ENCODE data around the gene ZBTB16.

DNA sequence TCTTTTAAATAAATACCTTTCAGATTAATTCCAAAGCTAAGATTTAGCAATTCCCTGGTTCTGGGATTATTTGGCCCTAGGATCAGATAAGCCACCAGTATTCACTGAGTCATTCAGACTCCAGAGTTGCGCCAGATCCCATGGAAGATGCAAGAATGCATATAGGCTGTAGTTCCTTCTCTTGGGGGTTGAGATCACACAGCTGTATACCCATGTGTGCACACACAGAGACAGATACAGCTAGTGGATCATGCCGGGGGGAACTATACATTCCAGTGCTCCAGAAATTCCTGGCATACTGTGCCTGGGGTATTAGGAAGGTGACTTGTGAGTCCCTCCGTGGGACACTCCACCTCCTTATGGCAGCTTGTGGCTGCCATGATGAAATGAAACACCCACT is 75.4 kb downstream of the ZBTB16 start:
- TF ChIP-seq, protein P1, sequence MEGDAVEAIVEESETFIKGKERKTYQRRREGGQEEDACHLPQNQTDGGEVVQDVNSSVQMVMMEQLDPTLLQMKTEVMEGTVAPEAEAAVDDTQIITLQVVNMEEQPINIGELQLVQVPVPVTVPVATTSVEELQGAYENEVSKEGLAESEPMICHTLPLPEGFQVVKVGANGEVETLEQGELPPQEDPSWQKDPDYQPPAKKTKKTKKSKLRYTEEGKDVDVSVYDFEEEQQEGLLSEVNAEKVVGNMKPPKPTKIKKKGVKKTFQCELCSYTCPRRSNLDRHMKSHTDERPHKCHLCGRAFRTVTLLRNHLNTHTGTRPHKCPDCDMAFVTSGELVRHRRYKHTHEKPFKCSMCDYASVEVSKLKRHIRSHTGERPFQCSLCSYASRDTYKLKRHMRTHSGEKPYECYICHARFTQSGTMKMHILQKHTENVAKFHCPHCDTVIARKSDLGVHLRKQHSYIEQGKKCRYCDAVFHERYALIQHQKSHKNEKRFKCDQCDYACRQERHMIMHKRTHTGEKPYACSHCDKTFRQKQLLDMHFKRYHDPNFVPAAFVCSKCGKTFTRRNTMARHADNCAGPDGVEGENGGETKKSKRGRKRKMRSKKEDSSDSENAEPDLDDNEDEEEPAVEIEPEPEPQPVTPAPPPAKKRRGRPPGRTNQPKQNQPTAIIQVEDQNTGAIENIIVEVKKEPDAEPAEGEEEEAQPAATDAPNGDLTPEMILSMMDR (IDR thresholded peaks at IDR 0.05) = no peak
- no peak for TF ChIP-seq POLR2A (IDR thresholded peaks at IDR 0.05)

All from heart left ventricle (tissue), 13 donors.